ENCODE results near the gene XRRA1.
"Not testable (repeated sequence)": the region's sequence is repeated elsewhere in the genome, so short reads cannot be mapped to it uniquely, and the experiment has no call there.

Gene XRRA1

DNA sequence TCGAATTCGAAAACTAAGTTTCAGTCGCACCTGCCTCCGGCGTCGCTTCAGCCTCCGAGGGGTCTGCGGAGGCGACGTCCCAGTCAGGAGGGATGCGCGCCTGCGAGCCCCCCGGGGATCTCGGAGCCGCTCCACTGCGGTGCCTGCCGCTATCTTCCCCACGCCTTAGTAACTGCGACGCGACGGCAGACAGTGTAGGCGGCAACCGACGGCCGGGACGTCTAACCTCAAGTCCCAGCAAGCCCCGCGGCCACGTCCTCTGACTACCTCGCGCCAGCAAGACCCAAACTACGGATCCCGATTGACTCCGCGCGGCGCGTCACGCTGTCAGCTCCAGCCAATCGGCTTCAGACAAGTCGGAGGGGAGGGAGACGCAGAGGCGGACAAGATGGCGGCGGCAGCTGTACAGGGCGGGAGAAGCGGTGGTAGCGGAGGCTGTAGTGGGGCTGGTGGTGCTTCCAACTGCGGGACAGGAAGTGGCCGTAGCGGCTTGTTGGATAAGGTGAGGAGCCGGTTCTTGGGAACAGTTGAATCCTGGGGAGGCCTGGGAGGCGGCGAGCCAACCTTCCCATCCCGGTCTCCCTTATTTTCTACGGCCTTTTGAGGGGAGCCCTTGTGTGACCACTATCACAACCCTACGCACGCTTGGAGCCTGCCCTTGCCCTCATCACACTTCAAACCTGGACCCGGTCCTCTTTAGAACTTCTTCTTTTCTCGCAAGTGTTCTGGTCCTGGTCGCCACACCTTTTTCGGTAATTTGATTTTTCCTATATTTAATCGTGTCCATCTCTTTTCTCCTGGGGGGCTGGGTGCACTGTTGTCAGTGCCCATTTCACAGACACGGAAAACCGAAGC lies at the start of gene XRRA1, which contains the start of gene SPCS2:
Gene XRRA1, minus strand, starts transcription at position 194 of the 855 bp plus-strand sequence. CDS start 8,213 bp downstream, outside the sequence.
Gene SPCS2, plus strand, starts transcription at position 369 of the 855 bp plus-strand sequence. Its CDS starts 20 bp downstream, at position 389.
- TF ChIP-seq L3MBTL2 (conservative IDR thresholded peaks at IDR 0.05) (peak; percentile 90), CTBP1 (IDR thresholded peaks at IDR 0.05; ENCODE audit: borderline replicate concordance) (no peak), ELF4 (IDR thresholded peaks at IDR 0.05) (peak; percentile 27; the same call in 1 of the 2 replicates), SUZ12 (IDR thresholded peaks at IDR 0.05) (no peak), BHLHE40 (IDR thresholded peaks at IDR 0.05; ENCODE audit: borderline replicate concordance) (no peak), NFRKB (IDR thresholded peaks at IDR 0.05) (peak; percentile 39; the same call in 1 of the 2 replicates), LEF1 (IDR thresholded peaks at IDR 0.05; ENCODE audit: borderline replicate concordance) (no peak), PKNOX1 (IDR thresholded peaks at IDR 0.05) (peak; percentile 82)
- DNase-seq (ENCODE audit: extremely low spot score), result peak; percentile 96
- CTCF ChIA-PET, result no interaction called here
- POLR2A ChIA-PET, result interaction anchor here (0.7 to 1.4 kb wide), 8 partner anchors 9 to 293 kb away, joined by 3 to 5 read pairs (median 3); partner anchors contain the start of gene NEU3

DNA sequence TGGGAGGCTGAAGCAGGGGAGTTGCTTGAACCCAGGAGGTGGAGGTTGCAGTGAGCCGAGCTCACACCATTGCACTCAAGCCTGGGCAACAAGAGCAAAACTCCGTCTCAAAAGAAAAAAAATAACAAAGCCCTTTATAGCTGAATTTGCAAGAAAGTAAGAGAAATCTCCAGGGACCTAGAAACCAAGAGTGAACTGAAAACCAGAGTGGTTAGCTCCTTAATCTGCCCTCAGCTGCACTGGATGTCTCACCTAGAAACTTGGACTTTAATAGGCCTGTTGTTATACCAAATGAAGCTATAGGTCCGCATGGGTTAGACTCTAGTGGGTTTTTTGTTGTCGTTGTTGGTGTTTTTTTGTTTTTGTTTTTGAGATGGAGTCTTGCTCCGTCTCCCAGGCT lies 44.0 kb upstream of the XRRA1 start:
- no peak for TF ChIP-seq NFRKB (IDR thresholded peaks at IDR 0.05)
- no peak for TF ChIP-seq FOXM1 (IDR thresholded peaks at IDR 0.05; ENCODE audit: borderline replicate concordance)
- no peak for TF ChIP-seq TARDBP (IDR thresholded peaks at IDR 0.05)
- no peak for TF ChIP-seq L3MBTL2 (conservative IDR thresholded peaks at IDR 0.05)
- TF ChIP-seq FOXK2 (IDR thresholded peaks at IDR 0.05), result no peak
- no peak for TF ChIP-seq SUZ12 (IDR thresholded peaks at IDR 0.05)
- TF ChIP-seq PKNOX1 (IDR thresholded peaks at IDR 0.05), result no peak
- no peak for TF ChIP-seq ZNF384 (IDR thresholded peaks at IDR 0.05)
- TF ChIP-seq SP1 (IDR thresholded peaks at IDR 0.05), result no peak
- TF ChIP-seq ARNT (IDR thresholded peaks at IDR 0.05), result no peak
- no peak for TF ChIP-seq FOXA1 (IDR thresholded peaks at IDR 0.05)
- DNase-seq (ENCODE audit: extremely low spot score), result no peak
- POLR2A ChIA-PET, result no interaction called here
- CTCF ChIA-PET, result no interaction called here

DNA sequence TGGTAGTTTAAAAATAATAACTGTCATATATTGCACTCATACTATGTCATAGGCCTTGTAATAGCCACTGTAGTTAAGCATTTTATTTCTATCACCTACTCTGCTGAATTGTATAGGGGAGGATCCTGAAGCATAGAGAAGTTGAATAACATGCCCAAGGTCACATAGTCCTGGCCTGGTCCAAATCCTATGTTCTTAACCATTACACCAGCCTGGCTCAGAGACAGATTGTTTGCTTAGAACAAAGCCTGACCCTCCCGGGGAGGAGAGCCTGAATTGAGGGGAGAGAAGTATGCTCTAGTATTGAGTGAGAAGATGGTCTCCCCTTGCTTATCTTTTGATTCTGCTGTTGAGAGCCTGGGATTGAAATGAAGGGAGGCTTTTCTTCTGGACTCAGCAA lies 42.0 kb upstream of the XRRA1 start:
- ChIA-PET CTCF (no interaction called here), POLR2A (no interaction called here)
- TF ChIP-seq LEF1 (IDR thresholded peaks at IDR 0.05; ENCODE audit: borderline replicate concordance), result no peak
- TF ChIP-seq FOXA1 (IDR thresholded peaks at IDR 0.05), result no peak
- no peak for TF ChIP-seq ELF4 (IDR thresholded peaks at IDR 0.05)
- no peak for TF ChIP-seq CTBP1 (IDR thresholded peaks at IDR 0.05; ENCODE audit: borderline replicate concordance)
- TF ChIP-seq L3MBTL2 (conservative IDR thresholded peaks at IDR 0.05), result no peak
- TF ChIP-seq ARNT (IDR thresholded peaks at IDR 0.05), result no peak
- TF ChIP-seq PKNOX1 (IDR thresholded peaks at IDR 0.05), result no peak
- no peak for TF ChIP-seq NFRKB (IDR thresholded peaks at IDR 0.05)
- no peak for TF ChIP-seq FOXK2 (IDR thresholded peaks at IDR 0.05)
- no peak for TF ChIP-seq HDGF (IDR thresholded peaks at IDR 0.05; ENCODE audit: borderline replicate concordance)
- TF ChIP-seq SP1 (IDR thresholded peaks at IDR 0.05), result no peak
- TF ChIP-seq BHLHE40 (IDR thresholded peaks at IDR 0.05; ENCODE audit: borderline replicate concordance), result no peak
- no peak for TF ChIP-seq FOXM1 (IDR thresholded peaks at IDR 0.05; ENCODE audit: borderline replicate concordance)
- TF ChIP-seq SUZ12 (IDR thresholded peaks at IDR 0.05), result no peak
- TF ChIP-seq TARDBP (IDR thresholded peaks at IDR 0.05), result no peak
- no peak for TF ChIP-seq ZNF384 (IDR thresholded peaks at IDR 0.05)

GRCh38 chr11:74990150-74990549 lies 41.3 kb upstream of the XRRA1 start:
- POLR2A ChIA-PET; CTCF ChIA-PET; DNase-seq (ENCODE audit: extremely low spot score): not testable (repeated sequence)

More for the DNA sequence above, 42.0 kb upstream of the XRRA1 start:
- DNase-seq (ENCODE audit: extremely low spot score), result no peak

DNA sequence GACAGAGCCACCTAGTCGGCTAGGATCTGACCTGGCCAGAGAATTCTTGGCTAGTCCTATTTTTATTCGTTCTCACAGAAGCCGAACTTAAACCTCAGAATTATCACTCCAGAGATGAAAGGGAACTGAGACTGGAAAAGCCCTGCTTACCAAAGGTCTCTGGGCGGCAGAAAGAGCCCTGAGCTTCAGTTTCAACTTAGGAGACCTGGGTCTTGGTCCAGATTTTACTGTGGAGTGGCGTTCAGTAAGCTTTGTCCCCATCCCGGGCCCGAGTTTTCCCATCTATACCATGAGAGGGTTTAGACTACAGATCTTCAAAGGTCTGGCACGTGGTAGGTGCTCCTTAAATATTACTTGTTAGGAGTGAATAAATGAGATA lies 40.4 kb upstream of the XRRA1 start:
- TF ChIP-seq L3MBTL2 (conservative IDR thresholded peaks at IDR 0.05), result peak; percentile 26; the same call in 1 of the 2 replicates
- TF ChIP-seq ARNT (IDR thresholded peaks at IDR 0.05), result no peak
- CTCF ChIA-PET, result interaction anchor here (0.6 to 1.0 kb wide), 2 partner anchors 34 to 241 kb away, joined by 3 read pairs; no protein-coding TSS in a partner anchor
- POLR2A ChIA-PET, result interaction anchor here (0.5 to 1.4 kb wide), 7 partner anchors 8 to 48 kb away, joined by 3 to 6 read pairs (median 3); no protein-coding TSS in a partner anchor
- peak; percentile 13 for DNase-seq (ENCODE audit: extremely low spot score)

- POLR2A ChIA-PET, result interaction anchor here (0.5 to 1.4 kb wide), 9 partner anchors 9 to 55 kb away, joined by 3 to 6 read pairs (median 3); partner anchors contain the start of genes SPCS2 and XRRA1
- peak; percentile 85 for DNase-seq (ENCODE audit: extremely low spot score)
- TF ChIP-seq L3MBTL2 (conservative IDR thresholded peaks at IDR 0.05) (peak; percentile 19; the same call in 1 of the 2 replicates), LEF1 (IDR thresholded peaks at IDR 0.05; ENCODE audit: borderline replicate concordance) (no peak)
- CTCF ChIA-PET, result interaction anchor here (1.0 kb wide), 1 partner anchor 34 kb away, joined by 3 read pairs; no protein-coding TSS in a partner anchor
Observed at GRCh38 chr11:74988541-74989259, 39.8 kb upstream of the XRRA1 start, which contains the start of gene NEU3. TSS of gene NEU3 (plus strand) at chr11:74988933. CDS start at chr11:74989061, 128 bp downstream.
